Endodermal cell (in vitro differentiated cells): ENCODE measurements around the gene HELQ. TPM values are rescaled to one million over a fixed set of nuclear protein-coding genes. Genes with fewer than 3 reads are reported as not detected.

Source experiments
- DNase-seq: peaks from one replicate; pipeline ENCODE4 v3.0.0-alpha.2; 2017
- H3K27ac ChIP-seq: 2 replicates; pipeline ENCODE4 v1.5.1; 2013; ENCODE audit warnings: mild to moderate bottlenecking, low read depth, low read length, moderate library complexity
- H3K27me3 ChIP-seq: 2 replicates; pipeline ENCODE4 v1.6.1; 2013; ENCODE audit warnings: mild to moderate bottlenecking, low read length, moderate library complexity; ENCODE audit not compliant: insufficient read depth, control insufficient read depth, poor library complexity, severe bottlenecking
- H3K36me3 ChIP-seq: 2 replicates; pipeline ENCODE4 v1.7.0; 2013; ENCODE audit warnings: mild to moderate bottlenecking, low read length, moderate library complexity; ENCODE audit not compliant: control insufficient read depth, insufficient read depth
- H3K4me1 ChIP-seq: one replicate; pipeline ENCODE4 v1.7.0; 2013; ENCODE audit warnings: low read length; ENCODE audit not compliant: control insufficient read depth, insufficient read depth
- H3K4me3 ChIP-seq: 2 replicates; pipeline ENCODE4 v1.5.1; 2013; ENCODE audit warnings: mild to moderate bottlenecking, low read length, moderate library complexity
- H3K9ac ChIP-seq: 2 replicates; pipeline ENCODE4 v1.6.1; 2013; ENCODE audit warnings: mild to moderate bottlenecking, low read length, moderate library complexity; ENCODE audit not compliant: poor library complexity, severe bottlenecking; ENCODE audit errors: extremely low read depth
- H3K9me3 ChIP-seq: 2 replicates; pipeline ENCODE4 v1.6.1; 2013; ENCODE audit warnings: mild to moderate bottlenecking, low read length, moderate library complexity; ENCODE audit not compliant: control insufficient read depth
- H3K27ac Mint-ChIP-seq: 2 replicates; pipeline ENCODE4 v1.8.0; 2020; ENCODE audit warnings: mixed read lengths
- H3K27me3 Mint-ChIP-seq: 2 replicates; pipeline ENCODE4 v1.8.0; 2021; ENCODE audit warnings: mild to moderate bottlenecking, mixed read lengths; ENCODE audit not compliant: insufficient read depth
- H3K36me3 Mint-ChIP-seq: 2 replicates; pipeline ENCODE4 v1.8.0; 2020; ENCODE audit warnings: low read depth, mixed read lengths
- H3K4me1 Mint-ChIP-seq: 2 replicates; pipeline ENCODE4 v1.8.0; 2020; ENCODE audit warnings: mixed read lengths
- H3K4me3 Mint-ChIP-seq: 2 replicates; pipeline ENCODE4 v1.8.0; 2020; ENCODE audit warnings: mild to moderate bottlenecking, moderate library complexity, mixed read lengths
- H3K9me3 Mint-ChIP-seq: 2 replicates; pipeline ENCODE4 v1.8.0; 2020; ENCODE audit warnings: mild to moderate bottlenecking, mixed read lengths
- WGBS, 2 experiments: methylation state at CpG; one replicate each; pipeline versions ENCODE4 v1.1.5 to v1.1.7; 2013; ENCODE audit warnings: missing lambda C conversion rate in 2 of 2, mixed read lengths in 1 of 2; ENCODE audit not compliant: insufficient coverage in 1 of 2, insufficient read length in 1 of 2; 5-methylcytosine and 5-hydroxymethylcytosine counted together
- total RNA-seq, 2 donors: library from RNA; stranded (reverse); fragmentation: NEBNext Ultra II Directional in 1 of 2; extraction: Animal tissue kit (Norgen Biotek cat#: 25700) in 1 of 2; gene quantifications; 2 replicates in 1 of 2; 3 replicates in 1 of 2; pipeline ENCODE4 v1.2.1, GENCODE V29; 2021
- TF ChIP-seq, protein P1 (sequence below): fragments of 200-600 bp; sonication (generic); conservative IDR thresholded peaks from 2 replicates; pipeline ENCODE4 v1.5.0; 2021; ENCODE audit warnings: antibody characterized with exemption, mild to moderate bottlenecking

The HELQ gene
- total RNA-seq, 2 donors from 2014 or later: 13.8 to 14.5 TPM

DNA sequence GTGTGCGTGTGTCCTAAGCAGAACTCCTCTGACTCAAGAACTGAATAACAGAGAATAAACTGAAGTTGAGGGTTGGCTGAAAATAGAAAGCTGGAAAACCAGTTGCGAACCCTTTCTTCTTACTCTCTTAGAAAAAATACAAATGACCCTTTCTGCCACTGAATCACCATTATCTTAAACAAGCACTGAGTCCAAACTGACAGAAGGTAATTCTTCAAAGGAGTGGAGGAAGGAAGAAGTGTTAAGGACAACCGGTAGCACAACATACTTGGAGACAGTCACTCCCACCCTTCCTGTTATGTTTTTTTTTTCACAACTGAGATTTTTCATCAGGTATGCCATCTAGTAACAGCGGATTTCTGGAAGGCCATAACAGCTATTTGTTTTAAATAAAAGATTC, 38.1 kb downstream of the HELQ start:
- Mint-ChIP-seq H3K27ac (no peak overlapping the region), H3K9me3 (no peaks in the 10 kb centered on the region), H3K36me3 (peaks cover 4% of the 10 kb centered on the region), H3K4me3 (no peak overlapping the region), H3K27me3 (no peaks in the 10 kb centered on the region), H3K4me1 (no peaks in the 10 kb centered on the region)
- no peak overlapping the region for H3K27ac ChIP-seq
- H3K36me3 ChIP-seq: peaks cover 18% of the 10 kb centered on the region
- 96% methylated on average over 4 of the region's 4 CpGs; no CpG with 5 or more reads in 1 of the 2 experiments for WGBS, 2 experiments
- H3K9ac ChIP-seq: no peak overlapping the region
- H3K9me3 ChIP-seq: no peaks in the 10 kb centered on the region
- H3K27me3 ChIP-seq: no peaks in the 10 kb centered on the region
- DNase-seq: no peak
- TF ChIP-seq, protein P1, sequence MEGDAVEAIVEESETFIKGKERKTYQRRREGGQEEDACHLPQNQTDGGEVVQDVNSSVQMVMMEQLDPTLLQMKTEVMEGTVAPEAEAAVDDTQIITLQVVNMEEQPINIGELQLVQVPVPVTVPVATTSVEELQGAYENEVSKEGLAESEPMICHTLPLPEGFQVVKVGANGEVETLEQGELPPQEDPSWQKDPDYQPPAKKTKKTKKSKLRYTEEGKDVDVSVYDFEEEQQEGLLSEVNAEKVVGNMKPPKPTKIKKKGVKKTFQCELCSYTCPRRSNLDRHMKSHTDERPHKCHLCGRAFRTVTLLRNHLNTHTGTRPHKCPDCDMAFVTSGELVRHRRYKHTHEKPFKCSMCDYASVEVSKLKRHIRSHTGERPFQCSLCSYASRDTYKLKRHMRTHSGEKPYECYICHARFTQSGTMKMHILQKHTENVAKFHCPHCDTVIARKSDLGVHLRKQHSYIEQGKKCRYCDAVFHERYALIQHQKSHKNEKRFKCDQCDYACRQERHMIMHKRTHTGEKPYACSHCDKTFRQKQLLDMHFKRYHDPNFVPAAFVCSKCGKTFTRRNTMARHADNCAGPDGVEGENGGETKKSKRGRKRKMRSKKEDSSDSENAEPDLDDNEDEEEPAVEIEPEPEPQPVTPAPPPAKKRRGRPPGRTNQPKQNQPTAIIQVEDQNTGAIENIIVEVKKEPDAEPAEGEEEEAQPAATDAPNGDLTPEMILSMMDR: no peak
- no peak overlapping the region for H3K4me3 ChIP-seq
- H3K4me1 ChIP-seq: no peaks in the 10 kb centered on the region

- Mint-ChIP-seq H3K27ac (no peak overlapping the region), H3K9me3 (no peaks in the 10 kb centered on the region), H3K4me3 (no peak overlapping the region), H3K4me1 (no peaks in the 10 kb centered on the region), H3K27me3 (no peaks in the 10 kb centered on the region), H3K36me3 (no peaks in the 10 kb centered on the region)
- 88% methylated on average over 2 of the region's 2 CpGs; no CpG with 5 or more reads in 1 of the 2 experiments for WGBS, 2 experiments
- no peak for DNase-seq
- H3K4me3 ChIP-seq: no peak overlapping the region
- H3K27ac ChIP-seq: no peak overlapping the region
- no peak overlapping the region for H3K9ac ChIP-seq
- H3K36me3 ChIP-seq: peaks cover 5% of the 10 kb centered on the region
- no peaks in the 10 kb centered on the region for H3K4me1 ChIP-seq
- H3K27me3 ChIP-seq: no peaks in the 10 kb centered on the region
- TF ChIP-seq, protein P1: no peak
- no peaks in the 10 kb centered on the region for H3K9me3 ChIP-seq
Observed at GRCh38 chr4:83413676-83414075, 41.9 kb downstream of the HELQ start.

- no peaks in the 10 kb centered on the region for H3K27me3 ChIP-seq
- H3K27ac Mint-ChIP-seq: no peak overlapping the region
Observed at GRCh38 chr4:83408908-83409307, 46.7 kb downstream of the HELQ start.

More at GRCh38 chr4:83408908-83409307, 46.7 kb downstream of the HELQ start:
- no peak overlapping the region for H3K4me3 Mint-ChIP-seq
- no peaks in the 10 kb centered on the region for H3K36me3 Mint-ChIP-seq
- Histone ChIP-seq H3K36me3 (no peaks in the 10 kb centered on the region), H3K4me3 (no peak overlapping the region), H3K4me1 (no peaks in the 10 kb centered on the region), H3K9ac (no peak overlapping the region), H3K27ac (no peak overlapping the region), H3K9me3 (no peaks in the 10 kb centered on the region)
- no peaks in the 10 kb centered on the region for H3K9me3 Mint-ChIP-seq
- TF ChIP-seq, protein P1: no peak
- H3K27me3 Mint-ChIP-seq: no peaks in the 10 kb centered on the region
- no peaks in the 10 kb centered on the region for H3K4me1 Mint-ChIP-seq
- WGBS, 2 experiments: 88% methylated on average over 1 of the region's 1 CpG; no CpG with 5 or more reads in 1 of the 2 experiments
- no peak for DNase-seq
